Activated CD8-positive, alpha-beta T cell treated with anti-CD3 and anti-CD28 coated beads for 36 hours (primary cell): ENCODE data around the gene CDC16. TPM values are rescaled to one million over a fixed set of nuclear protein-coding genes. Genes with fewer than 3 reads are reported as not detected.

Source experiments
- ATAC-seq: fragments of 200-7000 bp; cut with Tn5 transposase; one replicate; pipeline ENCODE4 v1.10.0; 2021; ENCODE audit warnings: mild to moderate bottlenecking, moderate library complexity
- CTCF ChIA-PET: fragments of 350-600 bp; sonication (Branson Sonifier 250); formaldehyde crosslinking; loops from one replicate; lab custom pipeline; 2021; ENCODE audit warnings: antibody characterized with exemption; lab: Charles Lee
- POLR2A ChIA-PET: fragments of 350-600 bp; sonication (Branson Sonifier 250); formaldehyde crosslinking; loops from one replicate; lab custom pipeline; 2021; ENCODE audit warnings: antibody characterized with exemption; lab: Charles Lee
- DNase-seq: peaks from one replicate; pipeline ENCODE4 v3.0.0-alpha.2; 2020
- H3K27ac Mint-ChIP-seq: one replicate; pipeline ENCODE4 v1.8.0; 2021; ENCODE audit warnings: mild to moderate bottlenecking, mixed read lengths
- H3K27me3 Mint-ChIP-seq: one replicate; pipeline ENCODE4 v1.8.0; 2021; ENCODE audit warnings: mixed read lengths
- H3K36me3 Mint-ChIP-seq: one replicate; pipeline ENCODE4 v1.8.0; 2021; ENCODE audit warnings: low read depth, mixed read lengths
- H3K4me1 Mint-ChIP-seq: one replicate; pipeline ENCODE4 v1.8.0; 2021; ENCODE audit warnings: low read depth, mixed read lengths
- H3K4me3 Mint-ChIP-seq: one replicate; pipeline ENCODE4 v1.8.0; 2021; ENCODE audit warnings: mild to moderate bottlenecking, moderate library complexity, mixed read lengths
- H3K9me3 Mint-ChIP-seq: one replicate; pipeline ENCODE4 v1.8.0; 2021; ENCODE audit warnings: mixed read lengths
- intact Hi-C: fragments of 100-400 bp; cut with micrococcal nuclease; formaldehyde crosslinking; loops from one replicate; pipeline ENCODE4 v1.10.0; 2022
- total RNA-seq, 2 experiments: library from RNA; stranded (reverse); gene quantifications; one replicate each; pipeline ENCODE4 v1.2.3, GENCODE V29; 2021
- TF ChIP-seq, protein P1 (sequence below): fragments of 200-600 bp; IDR thresholded peaks from one replicate; pipeline ENCODE4 v1.8.0; 2022; ENCODE audit warnings: antibody characterized with exemption, mild to moderate bottlenecking

Gene CDC16
- total RNA-seq, 2 experiments from 2014 or later, result 72.5 to 76.0 TPM

- no peaks in the 10 kb centered on the region for H3K27me3 Mint-ChIP-seq
- ATAC-seq (no peak), DNase-seq (no peak)
- ChIA-PET CTCF (interaction anchor here (0.7 to 1.9 kb wide), 26 partner anchors 10 to 409 kb away, joined by 3 to 20 read pairs (median 4); no protein-coding TSS in a partner anchor), POLR2A (no interaction called here)
- TF ChIP-seq, protein P1, sequence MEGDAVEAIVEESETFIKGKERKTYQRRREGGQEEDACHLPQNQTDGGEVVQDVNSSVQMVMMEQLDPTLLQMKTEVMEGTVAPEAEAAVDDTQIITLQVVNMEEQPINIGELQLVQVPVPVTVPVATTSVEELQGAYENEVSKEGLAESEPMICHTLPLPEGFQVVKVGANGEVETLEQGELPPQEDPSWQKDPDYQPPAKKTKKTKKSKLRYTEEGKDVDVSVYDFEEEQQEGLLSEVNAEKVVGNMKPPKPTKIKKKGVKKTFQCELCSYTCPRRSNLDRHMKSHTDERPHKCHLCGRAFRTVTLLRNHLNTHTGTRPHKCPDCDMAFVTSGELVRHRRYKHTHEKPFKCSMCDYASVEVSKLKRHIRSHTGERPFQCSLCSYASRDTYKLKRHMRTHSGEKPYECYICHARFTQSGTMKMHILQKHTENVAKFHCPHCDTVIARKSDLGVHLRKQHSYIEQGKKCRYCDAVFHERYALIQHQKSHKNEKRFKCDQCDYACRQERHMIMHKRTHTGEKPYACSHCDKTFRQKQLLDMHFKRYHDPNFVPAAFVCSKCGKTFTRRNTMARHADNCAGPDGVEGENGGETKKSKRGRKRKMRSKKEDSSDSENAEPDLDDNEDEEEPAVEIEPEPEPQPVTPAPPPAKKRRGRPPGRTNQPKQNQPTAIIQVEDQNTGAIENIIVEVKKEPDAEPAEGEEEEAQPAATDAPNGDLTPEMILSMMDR, result no peak
- intact Hi-C loops, result loop anchor here (2.0 to 5.0 kb wide), 5 partner anchors 84 to 409 kb away; no protein-coding TSS in a partner anchor
- no peak overlapping the region for H3K27ac Mint-ChIP-seq
- no peaks in the 10 kb centered on the region for H3K9me3 Mint-ChIP-seq
- peaks cover 54% of the 10 kb centered on the region for H3K4me1 Mint-ChIP-seq
- no peak overlapping the region for H3K4me3 Mint-ChIP-seq
- H3K36me3 Mint-ChIP-seq, result no peaks in the 10 kb centered on the region
These were observed 8.6 kb upstream of the CDC16 start for GRCh38 chr13:114226088-114226487.

GRCh38 chr13:114226699-114227323 lies 7.9 kb upstream of the CDC16 start:
- peak; percentile 94 for DNase-seq
- ChIA-PET CTCF (interaction anchor here (0.8 to 1.9 kb wide), 22 partner anchors 9 to 410 kb away, joined by 3 to 20 read pairs (median 4); no protein-coding TSS in a partner anchor), POLR2A (no interaction called here)
- peak; percentile 94 for ATAC-seq
- no peaks in the 10 kb centered on the region for H3K27me3 Mint-ChIP-seq
- TF ChIP-seq, protein P1, result peak; percentile 86
- intact Hi-C loops, result loop anchor here (2.0 to 5.0 kb wide), 5 partner anchors 85 to 410 kb away; no protein-coding TSS in a partner anchor
- H3K4me1 Mint-ChIP-seq, result peaks cover 48% of the 10 kb centered on the region
- no peak overlapping the region for H3K27ac Mint-ChIP-seq
- H3K4me3 Mint-ChIP-seq, result no peak overlapping the region
- no peaks in the 10 kb centered on the region for H3K9me3 Mint-ChIP-seq
- H3K36me3 Mint-ChIP-seq, result no peaks in the 10 kb centered on the region

GRCh38 chr13:114227528-114227927 lies 7.2 kb upstream of the CDC16 start:
- no peak for ATAC-seq
- TF ChIP-seq, protein P1, result no peak

DNA sequence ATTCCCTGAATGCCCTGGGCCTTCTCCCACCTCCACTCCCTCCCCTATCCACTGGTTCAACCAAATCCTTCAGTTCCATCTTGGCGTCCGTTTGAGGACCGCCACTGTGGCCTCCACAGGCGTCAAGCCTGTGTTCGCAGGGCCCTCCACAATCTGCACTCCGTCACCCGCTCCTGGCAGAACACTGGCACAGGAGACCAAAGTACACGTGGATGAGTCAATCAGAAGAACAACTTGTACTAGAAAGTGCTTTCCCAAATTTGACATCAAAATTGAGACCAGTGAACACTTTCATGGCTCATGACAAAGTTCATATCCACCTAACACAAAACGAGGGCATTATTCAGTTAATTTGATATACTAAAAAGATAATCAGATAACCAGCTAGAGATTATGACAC lies 6.5 kb upstream of the CDC16 start:
- ChIA-PET CTCF (interaction anchor here (0.7 to 1.3 kb wide), 6 partner anchors 28 to 163 kb away, joined by 3 to 4 read pairs (median 3); partner anchors contain the start of gene RASA3), POLR2A (interaction anchor here (0.7 to 1.7 kb wide), 6 partner anchors 40 to 274 kb away, joined by 3 to 4 read pairs (median 3); no protein-coding TSS in a partner anchor)
- TF ChIP-seq, protein P1, result no peak
- ATAC-seq (no peak), DNase-seq (no peak)
- intact Hi-C loops, result loop anchor here (5.0 kb wide), 4 partner anchors 86 to 411 kb away; no protein-coding TSS in a partner anchor
- Mint-ChIP-seq H3K36me3 (no peaks in the 10 kb centered on the region), H3K4me3 (no peak overlapping the region), H3K27ac (no peak overlapping the region), H3K27me3 (no peaks in the 10 kb centered on the region), H3K9me3 (no peaks in the 10 kb centered on the region), H3K4me1 (peaks cover 45% of the 10 kb centered on the region)

More at GRCh38 chr13:114227528-114227927, 7.2 kb upstream of the CDC16 start:
- intact Hi-C loops, result loop anchor here (2.0 to 5.0 kb wide), 5 partner anchors 85 to 410 kb away; no protein-coding TSS in a partner anchor
- Mint-ChIP-seq H3K4me3 (no peak overlapping the region), H3K4me1 (peaks cover 47% of the 10 kb centered on the region), H3K27ac (no peak overlapping the region), H3K36me3 (no peaks in the 10 kb centered on the region), H3K27me3 (no peaks in the 10 kb centered on the region), H3K9me3 (no peaks in the 10 kb centered on the region)
- DNase-seq, result no peak
- ChIA-PET CTCF (interaction anchor here (1.2 to 1.9 kb wide), 3 partner anchors 9 to 160 kb away, joined by 3 to 20 read pairs (median 12); no protein-coding TSS in a partner anchor), POLR2A (interaction anchor here (1.7 kb wide), 1 partner anchor 87 kb away, joined by 4 read pairs; no protein-coding TSS in a partner anchor)
